Inflammatory macrophage treated with lipopolysaccharide for 4 hours (primary cell): Measurements from ENCODE around the gene HMGXB3.
A peak's percentile ranks its signal among the peaks of the same experiment; 100 is the strongest.

ENCODE experiments used
- DNase-seq: peaks from one replicate; pipeline ENCODE4 v3.0.0-alpha.2; 2020

HMGXB3 gene

GRCh38 chr5:149990518-149991376 lies 9.8 kb upstream of the HMGXB3 start:
- DNase-seq = peak; percentile 64

GRCh38 chr5:149993471-149993870 lies 7.1 kb upstream of the HMGXB3 start:
- no peak for DNase-seq

- DNase-seq = no peak
These were observed 4.9 kb upstream of the HMGXB3 start for GRCh38 chr5:149995385-149996204.

- DNase-seq = no peak
These were observed 4.2 kb upstream of the HMGXB3 start for GRCh38 chr5:149996205-149996890.

GRCh38 chr5:149998281-149998680 lies 2.3 kb upstream of the HMGXB3 start:
- no peak for DNase-seq

GRCh38 chr5:149999359-149999758 lies 1.2 kb upstream of the HMGXB3 start:
- DNase-seq = no peak

GRCh38 chr5:149999866-150000255 lies 678 bp upstream of the HMGXB3 start:
- peak; percentile 54 for DNase-seq

GRCh38 chr5:150000990-150001659 lies 586 bp downstream of the HMGXB3 start:
- peak; percentile 61 for DNase-seq

GRCh38 chr5:150001660-150002486 lies 1.3 kb downstream of the HMGXB3 start:
- peak; percentile 92 for DNase-seq

GRCh38 chr5:150006318-150006717 lies 5.8 kb downstream of the HMGXB3 start:
- no peak for DNase-seq

- no peak for DNase-seq
These were observed 6.5 kb downstream of the HMGXB3 start for GRCh38 chr5:150007050-150007449.

GRCh38 chr5:150009671-150010387 lies 9.3 kb downstream of the HMGXB3 start:
- peak; percentile 61 for DNase-seq

- DNase-seq = no peak
These were observed 13.4 kb downstream of the HMGXB3 start for GRCh38 chr5:150013931-150014330.

GRCh38 chr5:150014456-150014855 lies 13.9 kb downstream of the HMGXB3 start:
- no peak for DNase-seq

GRCh38 chr5:150015415-150015814 lies 14.9 kb downstream of the HMGXB3 start:
- DNase-seq = no peak

GRCh38 chr5:150016537-150016936 lies 16.0 kb downstream of the HMGXB3 start:
- no peak for DNase-seq

- no peak for DNase-seq
These were observed 16.9 kb downstream of the HMGXB3 start for GRCh38 chr5:150017226-150018005.

GRCh38 chr5:150020249-150020648 lies 19.7 kb downstream of the HMGXB3 start:
- DNase-seq = no peak

GRCh38 chr5:150021491-150022157 lies 21.1 kb downstream of the HMGXB3 start:
- no peak for DNase-seq

GRCh38 chr5:150022158-150022531 lies 21.6 kb downstream of the HMGXB3 start:
- no peak for DNase-seq
